Endodermal cell (in vitro differentiated cells): Measurements from ENCODE around the gene SCN8A. TPM values are rescaled to one million over a fixed set of nuclear protein-coding genes. Genes with fewer than 3 reads are reported as not detected.

ENCODE experiments used
- DNase-seq: peaks from one replicate; pipeline ENCODE4 v3.0.0-alpha.2; 2017
- H3K27ac ChIP-seq: 2 replicates; pipeline ENCODE4 v1.5.1; 2013; ENCODE audit warnings: mild to moderate bottlenecking, low read depth, low read length, moderate library complexity
- H3K27me3 ChIP-seq: 2 replicates; pipeline ENCODE4 v1.6.1; 2013; ENCODE audit warnings: mild to moderate bottlenecking, low read length, moderate library complexity; ENCODE audit not compliant: insufficient read depth, control insufficient read depth, poor library complexity, severe bottlenecking
- H3K36me3 ChIP-seq: 2 replicates; pipeline ENCODE4 v1.7.0; 2013; ENCODE audit warnings: mild to moderate bottlenecking, low read length, moderate library complexity; ENCODE audit not compliant: control insufficient read depth, insufficient read depth
- H3K4me1 ChIP-seq: one replicate; pipeline ENCODE4 v1.7.0; 2013; ENCODE audit warnings: low read length; ENCODE audit not compliant: control insufficient read depth, insufficient read depth
- H3K4me3 ChIP-seq: 2 replicates; pipeline ENCODE4 v1.5.1; 2013; ENCODE audit warnings: mild to moderate bottlenecking, low read length, moderate library complexity
- H3K9ac ChIP-seq: 2 replicates; pipeline ENCODE4 v1.6.1; 2013; ENCODE audit warnings: mild to moderate bottlenecking, low read length, moderate library complexity; ENCODE audit not compliant: poor library complexity, severe bottlenecking; ENCODE audit errors: extremely low read depth
- H3K9me3 ChIP-seq: 2 replicates; pipeline ENCODE4 v1.6.1; 2013; ENCODE audit warnings: mild to moderate bottlenecking, low read length, moderate library complexity; ENCODE audit not compliant: control insufficient read depth
- H3K27ac Mint-ChIP-seq: 2 replicates; pipeline ENCODE4 v1.8.0; 2020; ENCODE audit warnings: mixed read lengths
- H3K27me3 Mint-ChIP-seq: 2 replicates; pipeline ENCODE4 v1.8.0; 2021; ENCODE audit warnings: mild to moderate bottlenecking, mixed read lengths; ENCODE audit not compliant: insufficient read depth
- H3K36me3 Mint-ChIP-seq: 2 replicates; pipeline ENCODE4 v1.8.0; 2020; ENCODE audit warnings: low read depth, mixed read lengths
- H3K4me1 Mint-ChIP-seq: 2 replicates; pipeline ENCODE4 v1.8.0; 2020; ENCODE audit warnings: mixed read lengths
- H3K4me3 Mint-ChIP-seq: 2 replicates; pipeline ENCODE4 v1.8.0; 2020; ENCODE audit warnings: mild to moderate bottlenecking, moderate library complexity, mixed read lengths
- H3K9me3 Mint-ChIP-seq: 2 replicates; pipeline ENCODE4 v1.8.0; 2020; ENCODE audit warnings: mild to moderate bottlenecking, mixed read lengths
- CTCF ChIP-seq: fragments of 200-600 bp; sonication (generic); conservative IDR thresholded peaks from 2 replicates; pipeline ENCODE4 v1.5.0; 2021; ENCODE audit warnings: antibody characterized with exemption, mild to moderate bottlenecking
- WGBS, 2 experiments: methylation state at CpG; one replicate each; pipeline versions ENCODE4 v1.1.5 to v1.1.7; 2013; ENCODE audit warnings: missing lambda C conversion rate in 2 of 2, mixed read lengths in 1 of 2; ENCODE audit not compliant: insufficient coverage in 1 of 2, insufficient read length in 1 of 2; 5-methylcytosine and 5-hydroxymethylcytosine counted together
- total RNA-seq, 2 donors: library from RNA; stranded (reverse); fragmentation: NEBNext Ultra II Directional in 1 of 2; extraction: Animal tissue kit (Norgen Biotek cat#: 25700) in 1 of 2; gene quantifications; 2 replicates in 1 of 2; 3 replicates in 1 of 2; pipeline ENCODE4 v1.2.1, GENCODE V29; 2021

SCN8A gene
- total RNA-seq, 2 donors from 2014 or later, result 9.5 to 9.7 TPM

GRCh38 chr12:51621156-51621922, 30.3 kb downstream of the SCN8A start:
- H3K4me3 ChIP-seq, result no peak overlapping the region
- no peak for TF ChIP-seq CTCF
- no peak overlapping the region for H3K9ac ChIP-seq
- no peak overlapping the region for H3K27ac ChIP-seq
- H3K4me1 Mint-ChIP-seq, result peaks cover 17% of the 10 kb centered on the region
- peaks cover 14% of the 10 kb centered on the region for H3K9me3 ChIP-seq
- H3K4me3 Mint-ChIP-seq, result no peak overlapping the region
- peaks cover 3% of the 10 kb centered on the region for H3K4me1 ChIP-seq
- no peak for DNase-seq
- H3K27me3 ChIP-seq, result no peaks in the 10 kb centered on the region
- H3K27ac Mint-ChIP-seq, result no peak overlapping the region
- H3K36me3 ChIP-seq, result no peaks in the 10 kb centered on the region
- WGBS, 2 experiments, result 91 to 96% methylated on average over 5 to 7 of the region's 7 CpGs
- peaks cover 4% of the 10 kb centered on the region for H3K36me3 Mint-ChIP-seq
- H3K27me3 Mint-ChIP-seq, result no peaks in the 10 kb centered on the region
- H3K9me3 Mint-ChIP-seq, result peaks cover 7% of the 10 kb centered on the region

DNA sequence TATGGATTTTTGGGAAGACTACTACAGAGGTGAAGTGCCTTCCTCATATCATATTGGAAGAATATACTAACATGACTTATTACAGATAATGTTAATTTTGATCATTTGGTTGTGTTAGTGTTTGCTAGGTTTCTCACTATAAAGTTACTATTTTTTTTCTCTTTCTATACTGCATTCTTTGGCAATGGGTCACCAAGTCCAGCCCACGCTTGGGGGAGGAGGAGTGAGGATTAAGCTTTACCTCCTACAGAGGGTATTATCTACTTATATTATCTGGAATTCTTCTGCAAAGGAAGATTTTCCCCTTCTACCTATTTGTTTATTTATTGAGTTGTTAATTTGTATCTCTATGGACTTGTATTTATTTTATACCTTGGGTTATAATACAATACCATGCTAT, 31.5 kb downstream of the SCN8A start:
- WGBS, 2 experiments, result no CpG with 5 or more reads among the region's 1 CpG
- no peaks in the 10 kb centered on the region for H3K9me3 Mint-ChIP-seq
- H3K4me3 Mint-ChIP-seq, result no peak overlapping the region
- H3K9me3 ChIP-seq, result peaks cover 1% of the 10 kb centered on the region
- no peak overlapping the region for H3K9ac ChIP-seq
- peaks cover 17% of the 10 kb centered on the region for H3K4me1 Mint-ChIP-seq
- H3K4me3 ChIP-seq, result peak overlapping the region; percentile 10
- no peak for TF ChIP-seq CTCF
- H3K27me3 ChIP-seq, result no peaks in the 10 kb centered on the region
- H3K27me3 Mint-ChIP-seq, result no peaks in the 10 kb centered on the region
- H3K4me1 ChIP-seq, result peaks cover 3% of the 10 kb centered on the region
- peak overlapping the region; percentile 83 for H3K27ac Mint-ChIP-seq
- no peaks in the 10 kb centered on the region for H3K36me3 ChIP-seq
- no peaks in the 10 kb centered on the region for H3K36me3 Mint-ChIP-seq
- no peak overlapping the region for H3K27ac ChIP-seq
- peak; percentile 62 for DNase-seq

- TF ChIP-seq CTCF, result no peak
- Histone ChIP-seq H3K27me3 (no peaks in the 10 kb centered on the region), H3K27ac (no peak overlapping the region), H3K9ac (no peak overlapping the region), H3K4me1 (peaks cover 3% of the 10 kb centered on the region), H3K4me3 (no peak overlapping the region), H3K9me3 (no peaks in the 10 kb centered on the region), H3K36me3 (no peaks in the 10 kb centered on the region)
- Mint-ChIP-seq H3K27ac (no peak overlapping the region), H3K36me3 (no peaks in the 10 kb centered on the region), H3K4me1 (peaks cover 19% of the 10 kb centered on the region), H3K27me3 (no peaks in the 10 kb centered on the region), H3K9me3 (no peaks in the 10 kb centered on the region), H3K4me3 (no peak overlapping the region)
- DNase-seq, result no peak
- WGBS, 2 experiments, result 0 to 72% methylated on average over 1 to 4 of the region's 4 CpGs
These were observed 34.3 kb downstream of the SCN8A start for GRCh38 chr12:51625370-51625769.
